Measurements from ENCODE around the gene TPMT. TPM values are rescaled to one million over a fixed set of nuclear protein-coding genes. Genes with fewer than 3 reads are reported as not detected.

Gene TPMT
- total and polyA plus RNA-seq, 4 donors: 10.3 to 28.6 (median 25.7) TPM

DNA sequence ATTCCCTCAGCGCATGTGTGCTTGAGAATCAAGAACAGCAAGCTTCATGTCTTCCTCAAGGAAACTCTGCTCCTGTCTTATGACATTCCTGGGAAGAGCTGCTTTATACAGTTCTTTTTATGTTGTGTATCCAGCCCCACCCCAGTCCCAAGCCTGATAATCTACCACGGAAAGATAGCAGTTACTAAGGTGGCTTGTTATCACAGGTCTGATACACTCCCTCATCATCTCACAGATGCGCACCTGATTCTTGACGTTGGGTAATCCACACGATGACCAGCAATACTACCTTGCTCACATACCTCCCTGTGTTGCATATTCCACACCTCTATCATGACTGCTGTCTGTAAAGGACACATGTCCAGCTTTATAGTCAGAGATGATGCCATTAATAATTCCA is 35.6 kb downstream of the TPMT start:
- Histone ChIP-seq H3K9ac (ENCODE audit: low read depth in 1 of 2, low read length in 2 of 2) (no peak overlapping the region), H3K4me1 (ENCODE audit: control insufficient read depth in 4 of 4, insufficient read depth in 4 of 4, low read length in 3 of 4) (peaks cover 0 to 12% (median 6%) of the 10 kb centered on the region in 4 donors), H3K9me3 (ENCODE audit: control insufficient read depth in 4 of 4, low read length in 3 of 4) (no peaks in the 10 kb centered on the region), H3K27me3 (ENCODE audit: control insufficient read depth in 4 of 4, insufficient read depth in 4 of 4, low read length in 3 of 4) (no peaks in the 10 kb centered on the region), H3K36me3 (ENCODE audit: control insufficient read depth in 4 of 4, insufficient read depth in 3 of 4, low read depth in 1 of 4, low read length in 3 of 4) (no peaks in the 10 kb centered on the region), H3K4me3 (ENCODE audit: low read depth in 1 of 3, low read length in 3 of 3) (no peak overlapping the region), H3K27ac (ENCODE audit: low read depth in 1 of 2, low read length in 2 of 2) (no peak overlapping the region)
- no peak for DNase-seq (ENCODE audit: low spot score)
- TF ChIP-seq TAF1 (conservative IDR thresholded peaks at IDR 0.05) (no peak), SP1 (IDR thresholded peaks at IDR 0.05) (no peak), YY1 (IDR thresholded peaks at IDR 0.05) (no peak), FOXA2 (IDR thresholded peaks at IDR 0.05) (no peak), RXRA (IDR thresholded peaks at IDR 0.05) (no peak), JUND (IDR thresholded peaks at IDR 0.05) (no peak), EGR1 (IDR thresholded peaks at IDR 0.05; ENCODE audit: low read depth in 2 of 2) (no peak)
- TF ChIP-seq, protein P1, sequence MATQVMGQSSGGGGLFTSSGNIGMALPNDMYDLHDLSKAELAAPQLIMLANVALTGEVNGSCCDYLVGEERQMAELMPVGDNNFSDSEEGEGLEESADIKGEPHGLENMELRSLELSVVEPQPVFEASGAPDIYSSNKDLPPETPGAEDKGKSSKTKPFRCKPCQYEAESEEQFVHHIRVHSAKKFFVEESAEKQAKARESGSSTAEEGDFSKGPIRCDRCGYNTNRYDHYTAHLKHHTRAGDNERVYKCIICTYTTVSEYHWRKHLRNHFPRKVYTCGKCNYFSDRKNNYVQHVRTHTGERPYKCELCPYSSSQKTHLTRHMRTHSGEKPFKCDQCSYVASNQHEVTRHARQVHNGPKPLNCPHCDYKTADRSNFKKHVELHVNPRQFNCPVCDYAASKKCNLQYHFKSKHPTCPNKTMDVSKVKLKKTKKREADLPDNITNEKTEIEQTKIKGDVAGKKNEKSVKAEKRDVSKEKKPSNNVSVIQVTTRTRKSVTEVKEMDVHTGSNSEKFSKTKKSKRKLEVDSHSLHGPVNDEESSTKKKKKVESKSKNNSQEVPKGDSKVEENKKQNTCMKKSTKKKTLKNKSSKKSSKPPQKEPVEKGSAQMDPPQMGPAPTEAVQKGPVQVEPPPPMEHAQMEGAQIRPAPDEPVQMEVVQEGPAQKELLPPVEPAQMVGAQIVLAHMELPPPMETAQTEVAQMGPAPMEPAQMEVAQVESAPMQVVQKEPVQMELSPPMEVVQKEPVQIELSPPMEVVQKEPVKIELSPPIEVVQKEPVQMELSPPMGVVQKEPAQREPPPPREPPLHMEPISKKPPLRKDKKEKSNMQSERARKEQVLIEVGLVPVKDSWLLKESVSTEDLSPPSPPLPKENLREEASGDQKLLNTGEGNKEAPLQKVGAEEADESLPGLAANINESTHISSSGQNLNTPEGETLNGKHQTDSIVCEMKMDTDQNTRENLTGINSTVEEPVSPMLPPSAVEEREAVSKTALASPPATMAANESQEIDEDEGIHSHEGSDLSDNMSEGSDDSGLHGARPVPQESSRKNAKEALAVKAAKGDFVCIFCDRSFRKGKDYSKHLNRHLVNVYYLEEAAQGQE (IDR thresholded peaks at IDR 0.05): no peak
- TF ChIP-seq, protein P2, sequence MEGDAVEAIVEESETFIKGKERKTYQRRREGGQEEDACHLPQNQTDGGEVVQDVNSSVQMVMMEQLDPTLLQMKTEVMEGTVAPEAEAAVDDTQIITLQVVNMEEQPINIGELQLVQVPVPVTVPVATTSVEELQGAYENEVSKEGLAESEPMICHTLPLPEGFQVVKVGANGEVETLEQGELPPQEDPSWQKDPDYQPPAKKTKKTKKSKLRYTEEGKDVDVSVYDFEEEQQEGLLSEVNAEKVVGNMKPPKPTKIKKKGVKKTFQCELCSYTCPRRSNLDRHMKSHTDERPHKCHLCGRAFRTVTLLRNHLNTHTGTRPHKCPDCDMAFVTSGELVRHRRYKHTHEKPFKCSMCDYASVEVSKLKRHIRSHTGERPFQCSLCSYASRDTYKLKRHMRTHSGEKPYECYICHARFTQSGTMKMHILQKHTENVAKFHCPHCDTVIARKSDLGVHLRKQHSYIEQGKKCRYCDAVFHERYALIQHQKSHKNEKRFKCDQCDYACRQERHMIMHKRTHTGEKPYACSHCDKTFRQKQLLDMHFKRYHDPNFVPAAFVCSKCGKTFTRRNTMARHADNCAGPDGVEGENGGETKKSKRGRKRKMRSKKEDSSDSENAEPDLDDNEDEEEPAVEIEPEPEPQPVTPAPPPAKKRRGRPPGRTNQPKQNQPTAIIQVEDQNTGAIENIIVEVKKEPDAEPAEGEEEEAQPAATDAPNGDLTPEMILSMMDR (IDR thresholded peaks at IDR 0.05; ENCODE audit: low read depth, low read length, missing input control): no peak
- TF ChIP-seq, protein P3, sequence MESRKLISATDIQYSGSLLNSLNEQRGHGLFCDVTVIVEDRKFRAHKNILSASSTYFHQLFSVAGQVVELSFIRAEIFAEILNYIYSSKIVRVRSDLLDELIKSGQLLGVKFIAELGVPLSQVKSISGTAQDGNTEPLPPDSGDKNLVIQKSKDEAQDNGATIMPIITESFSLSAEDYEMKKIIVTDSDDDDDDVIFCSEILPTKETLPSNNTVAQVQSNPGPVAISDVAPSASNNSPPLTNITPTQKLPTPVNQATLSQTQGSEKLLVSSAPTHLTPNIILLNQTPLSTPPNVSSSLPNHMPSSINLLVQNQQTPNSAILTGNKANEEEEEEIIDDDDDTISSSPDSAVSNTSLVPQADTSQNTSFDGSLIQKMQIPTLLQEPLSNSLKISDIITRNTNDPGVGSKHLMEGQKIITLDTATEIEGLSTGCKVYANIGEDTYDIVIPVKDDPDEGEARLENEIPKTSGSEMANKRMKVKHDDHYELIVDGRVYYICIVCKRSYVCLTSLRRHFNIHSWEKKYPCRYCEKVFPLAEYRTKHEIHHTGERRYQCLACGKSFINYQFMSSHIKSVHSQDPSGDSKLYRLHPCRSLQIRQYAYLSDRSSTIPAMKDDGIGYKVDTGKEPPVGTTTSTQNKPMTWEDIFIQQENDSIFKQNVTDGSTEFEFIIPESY (IDR thresholded peaks at IDR 0.05): no peak
- TF ChIP-seq, protein P4, sequence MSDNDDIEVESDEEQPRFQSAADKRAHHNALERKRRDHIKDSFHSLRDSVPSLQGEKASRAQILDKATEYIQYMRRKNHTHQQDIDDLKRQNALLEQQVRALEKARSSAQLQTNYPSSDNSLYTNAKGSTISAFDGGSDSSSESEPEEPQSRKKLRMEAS (IDR thresholded peaks at IDR 0.05): no peak
- WGBS: 77% methylated on average over 5 of the region's 5 CpGs

DNA sequence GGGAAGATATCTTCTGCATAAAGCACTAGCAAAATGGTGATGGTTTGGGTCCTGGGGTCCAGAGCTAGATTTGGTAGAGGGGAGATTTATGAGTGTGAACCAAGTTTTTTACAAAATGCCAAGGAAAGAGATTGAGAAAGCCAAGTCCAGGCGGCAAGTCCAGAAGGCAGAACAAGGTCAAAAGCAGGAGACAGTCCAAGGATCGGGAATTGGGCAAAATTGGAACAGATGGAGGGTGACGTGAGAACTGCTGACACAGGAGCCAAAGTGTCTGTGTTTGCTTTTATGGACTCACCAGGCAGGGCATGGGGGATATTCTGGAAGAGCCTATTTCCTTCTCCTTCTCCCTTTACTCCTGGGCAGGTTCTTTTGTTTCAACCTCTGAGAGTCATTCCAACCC is 36.5 kb downstream of the TPMT start:
- 31% methylated on average over 3 of the region's 3 CpGs for WGBS
- TF ChIP-seq JUND (IDR thresholded peaks at IDR 0.05): peak; percentile 24 to 69
- peak; percentile 63 to 70 for TF ChIP-seq RXRA (IDR thresholded peaks at IDR 0.05)
- no peak for TF ChIP-seq TAF1 (conservative IDR thresholded peaks at IDR 0.05)
- no peak for TF ChIP-seq YY1 (IDR thresholded peaks at IDR 0.05)
- no peak for TF ChIP-seq FOXA1 (IDR thresholded peaks at IDR 0.05)
- TF ChIP-seq SP1 (IDR thresholded peaks at IDR 0.05): peak; percentile 34
- TF ChIP-seq, protein P3 (IDR thresholded peaks at IDR 0.05): no peak
- TF ChIP-seq, protein P4 (IDR thresholded peaks at IDR 0.05): peak; percentile 10
- no peak for TF ChIP-seq GABPA (IDR thresholded peaks at IDR 0.05 in 1 of 2, conservative IDR thresholded peaks at IDR 0.05 in 1 of 2)
- peak; percentile 89 to 91 for TF ChIP-seq HNF4A (conservative IDR thresholded peaks at IDR 0.05)
- TF ChIP-seq FOXA2 (IDR thresholded peaks at IDR 0.05): peak; percentile 41
- TF ChIP-seq EGR1 (IDR thresholded peaks at IDR 0.05; ENCODE audit: low read depth in 2 of 2): no peak
- peak; percentile 45 to 63 for TF ChIP-seq RAD21 (IDR thresholded peaks at IDR 0.05)
- TF ChIP-seq, protein P5, sequence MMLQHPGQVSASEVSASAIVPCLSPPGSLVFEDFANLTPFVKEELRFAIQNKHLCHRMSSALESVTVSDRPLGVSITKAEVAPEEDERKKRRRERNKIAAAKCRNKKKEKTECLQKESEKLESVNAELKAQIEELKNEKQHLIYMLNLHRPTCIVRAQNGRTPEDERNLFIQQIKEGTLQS (IDR thresholded peaks at IDR 0.05): no peak
- TF ChIP-seq, protein P2 (IDR thresholded peaks at IDR 0.05; ENCODE audit: low read depth, low read length, missing input control): no peak

More for the DNA sequence above, 36.5 kb downstream of the TPMT start:
- Histone ChIP-seq H3K4me3 (ENCODE audit: low read depth in 1 of 3, low read length in 3 of 3) (no peak overlapping the region), H3K9me3 (ENCODE audit: control insufficient read depth in 4 of 4, low read length in 3 of 4) (no peaks in the 10 kb centered on the region), H3K27ac (ENCODE audit: low read depth in 1 of 2, low read length in 2 of 2) (no peak overlapping the region), H3K9ac (ENCODE audit: low read depth in 1 of 2, low read length in 2 of 2) (no peak overlapping the region), H3K36me3 (ENCODE audit: control insufficient read depth in 4 of 4, insufficient read depth in 3 of 4, low read depth in 1 of 4, low read length in 3 of 4) (no peaks in the 10 kb centered on the region), H3K27me3 (ENCODE audit: control insufficient read depth in 4 of 4, insufficient read depth in 4 of 4, low read length in 3 of 4) (no peaks in the 10 kb centered on the region), H3K4me1 (ENCODE audit: control insufficient read depth in 4 of 4, insufficient read depth in 4 of 4, low read length in 3 of 4) (peaks cover 0 to 12% (median 6%) of the 10 kb centered on the region in 4 donors)
- DNase-seq (ENCODE audit: low spot score): no peak

Measured in liver (tissue), 9 donors.